Measurements from ENCODE around the gene TUBB1.

DNA sequence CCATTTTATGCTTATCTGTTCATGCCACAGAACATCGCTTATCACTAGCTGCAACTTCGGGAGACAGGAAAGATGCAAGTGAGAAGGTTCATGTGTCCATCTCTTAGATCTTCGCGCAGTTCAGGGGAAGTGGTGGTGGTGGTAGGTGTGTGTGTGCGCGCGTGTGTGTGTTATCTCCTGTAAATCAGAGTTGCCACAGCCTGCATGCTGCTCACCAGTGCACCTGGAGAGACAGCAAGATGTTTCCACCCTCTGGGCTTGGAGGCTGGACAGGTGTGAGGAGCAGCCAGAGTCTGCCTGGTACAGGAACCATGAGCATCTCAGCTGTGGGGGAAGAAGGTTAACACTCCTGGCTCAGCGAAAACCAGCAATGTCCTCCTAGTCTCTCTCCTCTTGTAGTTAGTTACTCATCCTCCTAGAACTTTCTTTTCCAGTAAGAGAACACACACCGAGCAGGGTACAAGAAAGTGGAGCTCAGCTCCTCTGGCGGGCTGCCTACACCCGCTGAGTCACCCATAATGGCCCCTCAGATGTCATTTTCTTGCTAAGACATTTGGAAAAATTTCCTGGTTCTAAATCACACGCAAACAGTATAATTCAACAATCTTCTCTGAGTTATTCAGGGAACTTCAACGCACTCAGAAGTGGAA lies 5.1 kb upstream of the TUBB1 start:
- TF ChIP-seq, protein P1, sequence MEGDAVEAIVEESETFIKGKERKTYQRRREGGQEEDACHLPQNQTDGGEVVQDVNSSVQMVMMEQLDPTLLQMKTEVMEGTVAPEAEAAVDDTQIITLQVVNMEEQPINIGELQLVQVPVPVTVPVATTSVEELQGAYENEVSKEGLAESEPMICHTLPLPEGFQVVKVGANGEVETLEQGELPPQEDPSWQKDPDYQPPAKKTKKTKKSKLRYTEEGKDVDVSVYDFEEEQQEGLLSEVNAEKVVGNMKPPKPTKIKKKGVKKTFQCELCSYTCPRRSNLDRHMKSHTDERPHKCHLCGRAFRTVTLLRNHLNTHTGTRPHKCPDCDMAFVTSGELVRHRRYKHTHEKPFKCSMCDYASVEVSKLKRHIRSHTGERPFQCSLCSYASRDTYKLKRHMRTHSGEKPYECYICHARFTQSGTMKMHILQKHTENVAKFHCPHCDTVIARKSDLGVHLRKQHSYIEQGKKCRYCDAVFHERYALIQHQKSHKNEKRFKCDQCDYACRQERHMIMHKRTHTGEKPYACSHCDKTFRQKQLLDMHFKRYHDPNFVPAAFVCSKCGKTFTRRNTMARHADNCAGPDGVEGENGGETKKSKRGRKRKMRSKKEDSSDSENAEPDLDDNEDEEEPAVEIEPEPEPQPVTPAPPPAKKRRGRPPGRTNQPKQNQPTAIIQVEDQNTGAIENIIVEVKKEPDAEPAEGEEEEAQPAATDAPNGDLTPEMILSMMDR (IDR thresholded peaks at IDR 0.05), result no peak
- TF ChIP-seq POLR2A (IDR thresholded peaks at IDR 0.05), result no peak
